ENCODE data around the gene VPS13D. TPM values are rescaled to one million over a fixed set of nuclear protein-coding genes. Genes with fewer than 3 reads are reported as not detected.

The VPS13D gene
- total RNA-seq, 1 experiment from 2014 or later, result 31.6 TPM

- ATAC-seq (no peak), DNase-seq (ENCODE audit: low read depth, low spot score) (no peak)
- Histone ChIP-seq H3K9me2 (ENCODE audit: insufficient read depth) (no peaks in the 10 kb centered on the region), H3K4me3 (replicated peaks in 1 of 2; ENCODE audit: low read depth in 1 of 2, low read length in 2 of 2) (no peak overlapping the region), H3K36me3 (ENCODE audit: control insufficient read depth in 1 of 2, insufficient read depth in 2 of 2, low read length in 2 of 2) (no peaks in the 10 kb centered on the region), H3K9ac (ENCODE audit: low read length) (no peak overlapping the region), H3K27ac (ENCODE audit: low read depth, low read length) (no peak overlapping the region), H3K4me2 (ENCODE audit: low read length) (no peak overlapping the region), H4K20me1 (ENCODE audit: insufficient read depth) (no peaks in the 10 kb centered on the region), H3K9me3 (ENCODE audit: control insufficient read depth in 1 of 2, insufficient read depth in 1 of 2, low read depth in 1 of 2, low read length in 2 of 2) (no peaks in the 10 kb centered on the region), H2AFZ (ENCODE audit: low read depth, low read length, poor library complexity, severe bottlenecking) (no peak overlapping the region), H3K79me2 (ENCODE audit: insufficient read depth, low read length) (no peaks in the 10 kb centered on the region), H3K4me1 (ENCODE audit: control insufficient read depth in 1 of 2, insufficient read depth in 2 of 2, low read length in 2 of 2) (peaks cover 26 to 43% of the 10 kb centered on the region in 2 experiments), H3K27me3 (ENCODE audit: insufficient read depth, low read length) (no peaks in the 10 kb centered on the region)
- ChIA-PET POLR2A (no interaction called here), CTCF (no interaction called here), RAD21 (ENCODE audit: low non-redundant PET in 1 of 2, low total read pairs in 2 of 2, uncharacterized antibody in 2 of 2, unreplicated experiment in 2 of 2) (no interaction called here)
- TF ChIP-seq SP1 (IDR thresholded peaks at IDR 0.05; ENCODE audit: low read depth), result no peak
- no peak for TF ChIP-seq POLR2AphosphoS5 (IDR thresholded peaks at IDR 0.05; ENCODE audit: low read depth, low read length)
- no peak for TF ChIP-seq CEBPB (IDR thresholded peaks at IDR 0.05; ENCODE audit: low read depth)
- no peak for TF ChIP-seq JUND (IDR thresholded peaks at IDR 0.05)
- no peak for TF ChIP-seq ZBTB33 (IDR thresholded peaks at IDR 0.05; ENCODE audit: extremely low read depth, insufficient replicate concordance, low read length)
- TF ChIP-seq EZH2 (IDR thresholded peaks at IDR 0.05), result no peak
- no peak for TF ChIP-seq CBX3 (IDR thresholded peaks at IDR 0.05; ENCODE audit: low read depth)
- no peak for TF ChIP-seq MAX (IDR thresholded peaks at IDR 0.05)
- no peak for TF ChIP-seq ZFX (IDR thresholded peaks at IDR 0.05)
- no peak for TF ChIP-seq SIN3A (IDR thresholded peaks at IDR 0.05; ENCODE audit: low read depth)
- no peak for TF ChIP-seq ELF1 (IDR thresholded peaks at IDR 0.05; ENCODE audit: borderline replicate concordance, low read depth)
- intact Hi-C loops (cut with micrococcal nuclease), result no loop called here
- no TSS peak for BruUV-seq (replicated peaks)
Measured at GRCh38 chr1:12491656-12492055, 261.8 kb downstream of the VPS13D start.

Data from HCT116 (cell line).